ENCODE measurements around the gene C5orf46.
"Not testable (repeated sequence)": the region's sequence is repeated elsewhere in the genome, so short reads cannot be mapped to it uniquely, and the experiment has no call there.

Gene C5orf46

GRCh38 chr5:147892696-147893296 is 13.5 kb downstream of the C5orf46 start:
- no peak for DNase-seq

- DNase-seq, result no peak
Observed at GRCh38 chr5:147887930-147888329, 18.4 kb downstream of the C5orf46 start.

- no peak for DNase-seq
Observed at GRCh38 chr5:147887026-147887627, 19.2 kb downstream of the C5orf46 start.

GRCh38 chr5:147882586-147883313 is 23.6 kb downstream of the C5orf46 start:
- no peak for DNase-seq

GRCh38 chr5:147880487-147880886 is 25.9 kb downstream of the C5orf46 start:
- DNase-seq, result no peak

GRCh38 chr5:147879784-147880183 is 26.6 kb downstream of the C5orf46 start:
- DNase-seq, result no peak

GRCh38 chr5:147878066-147878759 is 28.1 kb downstream of the C5orf46 start, which contains the start of gene SCGB3A2:
TSS of gene SCGB3A2 (plus strand) at chr5:147878711. CDS start at chr5:147878804, 93 bp downstream.
- no peak for DNase-seq

GRCh38 chr5:147876626-147877025 is 29.7 kb downstream of the C5orf46 start:
- DNase-seq, result no peak

GRCh38 chr5:147876141-147876540 is 30.2 kb downstream of the C5orf46 start:
- no peak for DNase-seq

- DNase-seq, result no peak
Observed at GRCh38 chr5:147874910-147875367, 31.4 kb downstream of the C5orf46 start.

- not testable (repeated sequence) for DNase-seq
Observed at GRCh38 chr5:147874118-147874875, 32.0 kb downstream of the C5orf46 start.

GRCh38 chr5:147872744-147873435 is 33.4 kb downstream of the C5orf46 start:
- not testable (repeated sequence) for DNase-seq

- DNase-seq, result not testable (repeated sequence)
Observed at GRCh38 chr5:147871980-147872549, 34.3 kb downstream of the C5orf46 start.

- DNase-seq, result not testable (repeated sequence)
Observed at GRCh38 chr5:147869892-147870291, 36.4 kb downstream of the C5orf46 start.

- DNase-seq, result no peak
Observed at GRCh38 chr5:147869112-147869511, 37.2 kb downstream of the C5orf46 start.

GRCh38 chr5:147863454-147864158 is 42.7 kb downstream of the C5orf46 start:
- no peak for DNase-seq

- no peak for DNase-seq
Observed at GRCh38 chr5:147860641-147861025, 45.7 kb downstream of the C5orf46 start.

GRCh38 chr5:147859962-147860640 is 46.2 kb downstream of the C5orf46 start:
- DNase-seq, result no peak

- DNase-seq, result no peak
Observed at GRCh38 chr5:147858565-147858964, 47.8 kb downstream of the C5orf46 start.

Measured in CD4-positive, alpha-beta T cell treated with Interleukin-6 for 4 hours (primary cell).